GM18858 (cell line): ENCODE results near the gene SLC25A42.
"Not testable (repeated sequence)": the region's sequence is repeated elsewhere in the genome, so short reads cannot be mapped to it uniquely, and the experiment has no call there.

Experiments
- ATAC-seq: cut with Tn5 transposase; IDR thresholded peaks from one replicate; pipeline ENCODE4 v1.9.1; 2021; ENCODE audit not compliant: unreplicated experiment

SLC25A42 gene, protein sequence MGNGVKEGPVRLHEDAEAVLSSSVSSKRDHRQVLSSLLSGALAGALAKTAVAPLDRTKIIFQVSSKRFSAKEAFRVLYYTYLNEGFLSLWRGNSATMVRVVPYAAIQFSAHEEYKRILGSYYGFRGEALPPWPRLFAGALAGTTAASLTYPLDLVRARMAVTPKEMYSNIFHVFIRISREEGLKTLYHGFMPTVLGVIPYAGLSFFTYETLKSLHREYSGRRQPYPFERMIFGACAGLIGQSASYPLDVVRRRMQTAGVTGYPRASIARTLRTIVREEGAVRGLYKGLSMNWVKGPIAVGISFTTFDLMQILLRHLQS

DNA sequence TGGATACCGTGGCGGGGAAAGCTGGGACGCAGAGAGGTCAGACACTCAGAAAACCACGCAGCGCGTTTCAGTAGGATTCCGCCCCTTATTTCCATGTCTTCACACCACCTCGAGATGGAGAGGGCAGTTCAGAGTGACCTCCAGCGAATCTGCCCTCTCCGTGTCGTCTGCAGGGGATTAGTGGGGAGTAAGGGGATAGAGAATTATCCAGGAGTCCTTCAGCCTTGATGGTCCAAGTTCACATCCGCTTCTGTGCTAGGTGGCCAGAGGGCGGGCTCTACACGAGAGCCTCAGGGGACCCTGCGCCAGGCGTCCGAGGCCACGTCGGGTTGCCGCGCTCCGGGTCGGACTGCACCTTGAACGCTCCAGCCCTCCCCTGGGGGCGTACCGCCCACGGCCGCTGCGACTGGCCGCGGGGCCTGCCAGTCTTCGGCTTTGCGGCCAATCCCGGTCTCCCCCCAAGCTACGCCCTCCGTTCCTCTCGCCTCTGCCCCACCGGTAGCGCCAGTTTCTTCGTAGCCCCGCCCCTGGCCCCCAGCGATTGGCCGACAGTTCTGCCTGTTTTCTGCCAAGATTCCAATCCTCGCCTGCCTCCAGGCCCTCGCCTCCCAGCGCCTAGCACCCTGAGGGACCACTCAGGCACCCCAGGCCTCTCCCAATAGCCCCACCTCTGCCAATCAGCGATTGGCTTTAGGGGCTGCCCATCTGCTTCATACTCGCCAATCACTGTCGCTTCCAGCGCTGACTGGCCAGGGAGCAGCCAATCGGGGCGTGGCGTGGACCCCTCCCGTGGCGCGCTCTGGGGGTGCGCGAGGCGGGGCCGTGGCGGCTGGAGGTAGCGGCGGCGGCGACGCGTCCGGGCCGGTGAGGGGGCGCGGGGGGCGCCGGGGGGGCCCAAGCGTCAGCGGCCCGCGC, at the start of gene SLC25A42:
Gene SLC25A42, plus strand, starts transcription at position 812 of the 915 bp plus-strand sequence. CDS start 32,131 bp downstream, outside the sequence.
- ATAC-seq: peak; percentile 86

DNA sequence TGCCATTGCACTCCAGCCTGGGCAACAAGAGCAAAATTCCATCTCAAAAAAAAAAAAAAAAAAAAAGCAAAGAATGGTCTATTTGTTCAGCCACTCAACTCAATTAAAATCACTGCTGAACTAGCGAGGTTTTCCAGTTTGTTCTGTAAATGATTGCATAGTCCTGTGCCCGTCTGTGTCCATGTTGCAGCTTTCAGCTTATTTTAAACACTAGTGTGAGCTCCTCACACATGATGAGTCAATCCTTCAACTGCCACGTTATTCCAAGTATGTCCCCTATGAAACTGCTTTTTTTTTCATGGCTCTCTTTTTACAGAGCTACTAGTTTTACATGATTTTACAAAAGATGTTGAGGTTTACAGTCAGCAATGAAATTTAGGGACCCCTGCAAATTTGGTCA, 42.7 kb upstream of the SLC25A42 start:
- ATAC-seq: no peak

DNA sequence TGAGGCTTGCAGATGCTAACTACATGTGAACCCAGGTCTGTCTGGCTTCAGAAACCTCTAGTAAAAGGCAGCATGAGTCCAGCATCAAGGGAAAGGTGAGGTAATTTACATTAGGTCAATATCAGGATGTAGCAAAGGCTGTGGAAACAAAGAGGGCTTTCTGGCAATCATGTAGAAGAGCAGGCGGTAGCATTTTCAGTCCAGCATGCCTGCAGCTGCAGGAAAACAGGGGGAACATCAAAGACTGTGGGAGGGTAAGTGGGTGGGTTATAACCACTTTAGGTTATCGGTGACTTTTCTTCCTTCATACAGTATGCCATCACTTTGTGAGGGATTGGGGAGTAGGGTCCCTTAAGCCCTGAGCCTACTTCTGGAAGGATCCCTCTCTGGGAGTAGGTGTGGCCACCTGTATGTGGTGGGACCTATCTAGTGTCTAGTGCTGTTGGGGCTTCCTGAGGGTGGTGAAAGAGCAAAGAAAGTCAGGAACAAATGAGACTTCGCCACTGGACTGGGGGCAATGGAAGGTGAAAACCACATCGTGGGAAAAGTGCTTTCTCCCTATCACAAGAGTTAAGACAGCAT, 41.3 kb upstream of the SLC25A42 start:
- no peak for ATAC-seq

DNA sequence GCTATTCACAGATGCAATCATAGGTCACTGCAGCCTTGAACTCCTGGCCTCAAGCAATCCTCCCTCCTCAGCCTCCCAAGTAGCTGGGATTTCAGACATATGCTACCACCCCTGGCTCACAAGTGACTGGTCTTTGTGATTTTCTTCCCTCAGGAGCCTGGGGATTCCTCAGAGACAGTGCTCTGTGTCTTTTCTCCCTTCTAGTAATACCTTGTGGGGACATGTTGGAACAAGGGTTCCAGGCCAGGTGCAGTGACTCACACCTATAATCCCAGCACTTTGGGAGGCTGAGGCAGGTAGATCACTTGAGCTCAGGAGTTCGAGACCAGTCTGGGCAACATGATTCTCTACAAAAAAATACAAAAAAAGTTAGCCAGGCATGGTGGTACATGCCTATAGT, 40.4 kb upstream of the SLC25A42 start:
- not testable (repeated sequence) for ATAC-seq

DNA sequence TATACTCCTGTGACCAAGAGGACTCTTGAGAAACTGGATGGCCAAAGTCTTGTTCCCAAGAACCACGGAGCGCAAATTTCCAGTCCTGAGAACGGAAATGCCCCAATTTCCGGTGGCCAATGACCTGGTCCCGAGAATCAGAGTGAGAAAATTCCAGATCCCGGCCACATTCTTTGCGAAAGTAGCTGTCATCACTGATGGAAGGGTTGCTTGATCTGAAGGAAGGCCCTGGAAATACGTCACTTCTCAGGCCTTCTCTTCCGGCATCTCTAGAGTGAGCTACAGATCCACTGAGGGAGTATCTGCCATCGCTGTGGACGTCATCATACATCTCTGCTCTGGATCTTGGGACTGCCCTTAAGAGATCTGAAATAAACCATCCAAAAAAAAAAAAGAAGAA, 37.9 kb upstream of the SLC25A42 start:
- no peak for ATAC-seq

DNA sequence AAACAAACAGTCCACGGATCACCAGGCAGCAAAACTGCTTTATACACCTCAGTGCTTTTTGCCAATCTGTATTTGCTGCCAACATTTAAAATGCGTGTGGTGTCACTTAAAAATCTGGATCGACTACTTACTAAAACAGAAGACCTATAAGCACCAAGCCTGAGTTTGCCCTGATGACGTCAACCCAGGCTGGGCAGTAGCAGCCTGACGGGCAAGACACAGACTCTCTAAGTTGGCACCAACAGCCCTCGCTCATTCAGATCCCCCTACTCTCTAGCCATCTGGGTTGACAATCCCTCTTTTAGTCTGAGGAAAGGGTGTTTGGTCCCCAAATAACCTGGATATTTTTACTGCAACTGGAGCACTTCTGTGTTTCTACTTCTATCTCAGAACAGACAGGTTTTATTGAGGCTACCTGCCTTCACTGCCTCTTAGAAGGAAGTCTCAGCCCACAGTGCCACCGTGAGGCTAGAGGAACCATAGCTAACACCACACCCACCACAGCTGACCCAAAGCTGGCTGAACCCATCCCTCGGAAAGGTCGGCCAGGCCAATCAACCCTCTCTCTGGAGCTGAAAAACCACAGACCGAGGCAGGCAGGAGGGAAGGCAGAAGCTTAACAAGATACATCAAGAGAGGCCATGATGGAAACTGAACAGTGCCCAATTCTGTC, 37.4 kb upstream of the SLC25A42 start:
- ATAC-seq: no peak

DNA sequence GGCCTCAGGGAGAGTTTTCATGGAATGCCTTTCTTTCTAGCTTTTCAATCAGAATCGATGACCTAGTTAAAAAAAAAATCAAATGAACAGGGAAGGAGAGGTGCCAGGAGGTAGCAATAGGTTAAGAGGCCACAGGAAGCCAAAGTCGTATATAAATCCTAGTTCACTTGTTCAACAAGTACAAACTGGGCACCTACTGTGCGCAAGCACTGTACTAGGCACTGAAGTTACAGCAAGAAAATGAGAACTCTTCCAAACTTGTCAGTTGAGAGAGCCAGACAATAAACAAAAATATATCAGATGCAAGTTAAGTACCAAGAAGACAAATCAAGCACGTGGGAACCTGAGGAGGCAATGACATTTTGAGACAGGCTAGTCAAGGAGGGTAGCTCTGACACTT, 36.6 kb upstream of the SLC25A42 start:
- ATAC-seq: no peak

DNA sequence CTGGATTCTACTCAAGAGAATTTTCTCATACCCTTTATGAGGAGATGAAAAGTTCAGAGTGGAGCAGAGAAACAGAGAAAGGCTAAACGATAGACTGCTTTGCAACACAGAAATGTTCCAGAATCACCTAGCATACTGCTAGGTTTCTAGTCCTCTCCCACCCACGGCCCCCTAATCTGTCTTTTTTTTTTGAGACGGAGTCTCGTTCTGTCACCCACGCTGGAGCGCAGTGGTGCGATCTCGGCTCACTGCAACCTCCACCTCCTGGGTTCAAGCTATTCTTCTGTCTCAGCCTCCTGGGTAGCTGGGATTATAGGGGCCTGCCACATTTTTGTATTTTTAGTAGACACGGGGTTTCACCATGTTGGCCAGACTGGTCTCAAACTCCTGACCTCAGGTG, 35.3 kb upstream of the SLC25A42 start:
- ATAC-seq: no peak

DNA sequence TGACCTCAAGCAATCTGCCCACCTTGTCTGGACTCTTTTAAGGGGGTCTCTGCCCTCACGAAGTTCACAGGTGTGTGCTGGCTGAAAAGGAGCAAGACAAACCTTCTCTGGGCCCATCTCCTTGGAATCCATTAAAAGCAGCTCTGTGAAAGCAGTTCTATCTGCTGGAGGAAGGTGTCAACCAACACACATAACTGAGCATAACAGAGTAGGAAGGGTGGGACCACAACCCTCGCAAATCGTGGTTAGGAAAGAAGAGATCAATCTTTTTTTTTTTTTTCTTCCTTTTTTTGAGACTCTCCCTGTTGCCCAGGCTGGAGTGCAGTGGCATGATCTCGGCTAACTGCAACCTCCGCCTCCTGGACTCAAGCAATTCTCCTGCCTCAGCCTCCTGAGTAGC, 31.9 kb upstream of the SLC25A42 start:
- ATAC-seq: no peak

DNA sequence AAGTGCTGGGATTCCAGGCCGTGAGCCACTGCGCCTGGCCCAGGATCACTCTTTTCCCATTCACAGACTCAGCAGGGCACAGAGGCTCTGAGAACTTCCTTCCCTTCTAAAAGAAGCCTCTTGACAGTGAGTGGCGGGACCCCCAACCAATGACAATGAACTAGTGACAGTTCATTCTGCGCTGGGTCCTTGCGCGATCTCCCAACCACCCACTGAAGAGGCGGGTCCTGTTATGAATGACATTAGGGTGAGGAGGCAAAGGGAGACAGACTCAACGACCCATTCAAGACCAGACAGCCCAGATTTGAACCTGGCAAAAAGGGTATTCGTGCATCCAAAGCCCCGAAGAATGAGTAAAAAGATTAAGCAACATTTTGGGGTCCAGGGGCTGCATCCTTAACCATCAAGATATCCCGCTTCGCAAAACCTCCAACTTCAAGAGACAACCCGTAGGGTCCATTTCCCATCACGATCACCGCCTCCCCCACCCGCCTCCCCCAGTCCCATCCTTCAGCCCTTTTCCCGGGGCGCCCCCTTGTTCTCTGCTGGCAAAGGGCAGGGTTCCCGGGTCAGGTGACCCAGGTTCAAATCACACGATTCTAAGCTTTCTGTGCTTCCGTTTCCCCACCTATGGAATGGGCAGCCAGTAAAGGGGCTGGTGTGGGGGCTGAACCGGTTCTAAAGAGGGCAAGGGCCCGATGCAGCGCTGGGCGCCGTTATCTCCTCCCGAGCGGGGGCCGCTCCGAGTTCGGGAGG, 31.2 kb upstream of the SLC25A42 start:
- ATAC-seq: no peak

DNA sequence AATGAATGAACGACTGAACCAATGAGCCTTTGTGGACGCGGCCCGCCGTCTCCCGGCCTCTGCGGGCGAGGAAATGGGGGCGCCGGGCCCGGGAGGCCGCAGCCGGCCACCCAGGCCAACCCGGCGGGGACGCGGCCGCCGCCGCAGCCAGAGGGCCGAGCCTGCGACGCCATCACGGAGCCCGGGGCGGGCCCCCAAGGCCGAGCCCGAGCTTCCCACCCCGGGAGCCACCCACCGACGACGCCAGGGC, 30.7 kb upstream of the SLC25A42 start:
- peak; percentile 12 for ATAC-seq

DNA sequence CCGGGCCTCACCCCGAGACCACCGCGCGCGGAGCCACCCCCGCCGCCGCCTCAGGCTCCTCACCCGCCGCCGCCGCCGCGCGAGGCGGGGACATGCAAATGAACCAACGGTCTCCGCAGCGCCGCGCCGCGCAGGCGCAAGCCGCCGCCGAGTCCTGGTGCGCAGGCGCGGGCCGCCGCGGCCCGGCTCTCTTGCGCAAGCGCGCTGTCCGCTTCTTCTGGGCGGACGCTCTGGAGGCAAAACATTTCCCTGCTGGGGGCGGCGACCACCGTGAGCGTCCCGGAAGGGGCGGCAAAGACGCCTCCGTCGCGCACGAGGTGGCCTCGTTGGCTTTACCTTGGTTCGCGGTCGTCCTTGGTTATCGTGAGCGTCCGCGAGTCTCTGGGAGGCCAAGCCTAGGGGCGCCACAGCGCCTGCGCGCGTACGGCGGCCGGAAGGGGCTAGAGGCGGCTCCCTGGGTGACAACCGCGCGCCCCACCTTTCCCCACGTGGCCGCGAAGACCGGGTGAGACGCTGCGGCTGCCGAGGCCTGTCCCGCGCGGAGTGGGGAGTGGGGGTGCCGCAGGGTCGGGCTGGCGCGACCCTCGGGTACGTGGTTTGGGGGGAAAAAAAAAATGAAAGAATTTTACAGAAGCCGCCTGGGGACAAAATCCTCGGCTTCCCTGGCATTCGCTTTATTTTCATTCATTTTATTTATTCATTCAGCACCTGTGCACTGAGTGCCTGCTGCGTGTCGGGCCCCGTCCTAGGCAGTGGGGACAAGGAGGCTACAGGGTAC, 30.2 kb upstream of the SLC25A42 start, which contains the start of the genes ARMC6 and SUGP2:
Gene ARMC6, plus strand, starts transcription at position 178 of the 778 bp plus-strand sequence. CDS start 607 bp downstream, outside the sequence.
Gene SUGP2, minus strand, starts transcription at position 92 of the 778 bp plus-strand sequence. CDS start 2,446 bp downstream, outside the sequence.
- peak; percentile 51 for ATAC-seq

DNA sequence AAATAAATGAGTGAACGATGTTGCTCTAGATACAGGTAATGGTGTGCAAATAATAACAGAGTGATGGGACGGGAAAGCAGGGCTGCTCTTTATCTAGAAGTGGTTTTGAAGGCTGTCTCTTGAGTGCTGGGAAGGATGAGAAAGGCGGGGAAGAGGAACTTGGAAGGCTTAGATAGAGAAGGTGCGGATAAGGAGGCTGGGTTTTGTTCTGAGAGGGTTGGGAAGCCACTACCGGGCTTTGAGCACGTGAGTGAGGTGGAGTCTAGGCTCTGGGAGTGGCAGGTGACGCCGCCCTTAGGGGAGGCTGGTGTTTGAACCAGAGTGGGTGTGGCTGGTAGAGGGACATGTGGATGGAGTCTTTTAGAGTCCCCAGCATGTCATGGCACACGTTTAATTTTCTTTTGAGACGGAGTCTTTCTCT, 29.6 kb upstream of the SLC25A42 start:
- peak; percentile 43 for ATAC-seq

DNA sequence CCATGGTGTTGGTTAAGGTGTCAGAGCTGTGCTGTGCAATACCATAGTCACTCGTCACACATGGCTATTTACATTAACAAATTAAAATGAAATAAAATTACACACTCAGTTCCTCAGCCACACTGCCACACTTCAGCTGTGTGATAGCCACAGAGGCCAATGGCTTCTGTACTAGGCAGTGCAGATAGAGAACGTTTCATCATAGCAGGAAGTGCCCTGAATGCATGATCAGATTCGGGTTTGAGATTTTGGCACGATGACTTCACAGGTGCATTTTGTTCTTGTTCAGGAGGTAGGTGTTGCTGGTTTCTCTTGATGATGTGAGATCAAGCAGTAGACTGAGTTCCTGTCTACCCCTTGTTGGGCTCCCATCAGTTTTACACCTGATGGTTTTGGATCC, 23.9 kb upstream of the SLC25A42 start:
- ATAC-seq: no peak

DNA sequence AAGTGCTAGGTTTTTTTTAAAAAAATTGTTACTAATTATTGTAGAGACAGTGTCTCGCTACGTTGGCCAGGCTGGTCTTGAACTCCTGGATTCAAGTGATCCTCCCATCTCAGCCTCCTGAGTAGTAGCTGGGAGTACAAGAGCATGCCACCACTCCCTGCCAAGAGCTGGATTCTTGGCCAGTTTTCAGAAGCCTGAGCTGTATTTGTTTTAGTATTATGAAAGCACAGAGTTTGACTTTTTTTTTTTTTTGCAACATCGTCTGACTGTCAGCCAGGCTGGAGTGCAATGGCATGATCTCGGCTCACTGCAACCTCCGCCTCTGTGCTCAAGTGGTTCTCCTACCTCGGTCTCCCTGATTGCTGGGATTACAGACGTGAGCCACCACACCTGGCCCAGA, 23.4 kb upstream of the SLC25A42 start:
- ATAC-seq: no peak

DNA sequence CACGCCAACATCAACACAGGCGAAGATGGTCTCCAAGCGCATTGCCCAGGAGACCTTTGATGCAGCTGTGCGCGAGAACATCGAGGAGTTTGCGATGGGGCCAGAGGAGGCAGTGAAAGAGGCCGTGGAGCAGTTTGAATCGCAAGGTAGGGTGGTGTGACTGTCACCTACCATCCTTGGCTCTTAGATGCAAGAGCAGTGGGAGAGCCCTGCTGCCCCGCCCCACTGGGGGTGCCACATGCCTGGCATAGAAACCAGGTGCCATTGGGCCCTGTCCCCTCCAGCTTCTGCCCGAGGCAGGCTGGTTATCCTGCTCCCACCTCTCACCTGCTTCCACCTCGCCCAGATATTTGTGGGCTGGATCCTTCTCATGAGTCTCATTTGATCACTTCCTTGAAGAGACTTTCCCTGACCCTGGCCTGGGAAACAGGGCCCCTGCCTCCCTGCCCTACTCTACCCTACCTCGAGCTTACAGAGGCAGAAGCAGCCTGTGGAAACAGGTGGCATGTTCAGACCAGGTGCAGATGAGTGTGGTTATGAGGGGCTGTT, 21.0 kb upstream of the SLC25A42 start:
- no peak for ATAC-seq

DNA sequence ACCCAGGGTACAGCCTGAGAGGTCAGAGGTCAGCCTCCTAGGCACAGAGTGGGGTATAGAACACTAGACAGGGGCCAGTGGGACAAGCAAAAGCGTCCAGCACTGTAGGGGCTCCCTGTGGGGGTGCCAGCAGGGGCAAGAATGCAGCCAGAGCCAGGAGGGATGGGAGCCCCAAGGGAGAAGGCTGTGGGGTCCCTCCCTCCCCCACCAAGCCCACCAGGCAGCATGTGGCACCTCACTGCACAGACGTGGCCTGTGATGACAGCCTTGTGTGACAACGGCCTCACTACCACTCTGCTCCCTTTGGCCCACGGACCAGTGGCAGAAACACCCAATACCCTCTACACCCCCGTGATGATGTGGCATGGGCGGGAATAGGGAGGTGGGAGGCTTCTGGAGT, 20.3 kb upstream of the SLC25A42 start:
- no peak for ATAC-seq

DNA sequence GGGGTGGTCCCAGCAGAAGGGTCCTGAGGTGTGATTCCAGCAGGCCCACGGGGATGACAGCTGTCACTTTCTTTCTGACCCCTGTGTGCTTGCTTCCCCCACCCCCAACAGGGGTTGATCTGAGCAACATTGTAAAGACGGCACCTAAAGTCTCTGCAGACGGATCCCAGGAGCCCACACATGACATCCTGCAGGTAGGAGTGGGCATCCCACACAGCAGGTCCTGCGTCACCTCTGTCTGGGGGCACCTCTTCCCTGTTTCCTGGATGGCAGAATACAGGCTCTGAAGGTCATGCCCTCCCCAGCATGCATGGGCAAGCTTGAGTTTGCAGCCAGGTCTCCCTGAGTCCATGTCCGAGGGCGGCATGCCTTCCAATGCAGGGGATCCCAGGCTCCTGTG, 19.9 kb upstream of the SLC25A42 start:
- ATAC-seq: no peak

DNA sequence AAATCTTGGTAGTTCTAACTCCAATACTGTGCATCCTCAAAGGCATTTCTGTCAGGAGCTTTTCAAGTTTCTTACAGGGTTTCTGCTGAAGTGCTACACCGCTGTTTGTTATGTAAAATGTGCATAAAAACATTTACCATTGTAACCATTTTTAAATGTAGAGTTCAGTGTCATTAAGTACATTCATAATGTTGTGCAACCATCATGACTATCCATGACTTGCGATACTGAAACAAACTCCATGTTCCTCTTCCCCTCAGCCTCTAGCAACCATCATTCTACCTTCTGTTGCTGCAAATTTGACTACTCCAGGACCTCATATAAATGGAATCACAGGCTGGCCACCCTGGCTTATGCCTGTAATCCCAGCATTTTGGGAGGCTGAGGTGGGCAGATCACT, 14.4 kb upstream of the SLC25A42 start:
- no peak for ATAC-seq
